Stimulated activated CD4-positive, alpha-beta T cell treated with anti-CD3 and anti-CD28 coated beads, Interleukin-4, amount 100 ng/mL, for 1 hour (primary cell): Measurements from ENCODE around the gene OLIG2.

Source experiments
- DNase-seq: peaks from one replicate; pipeline ENCODE4 v3.0.0-alpha.2; 2020

The OLIG2 gene

GRCh38 chr21:33033961-33034413, 8.3 kb downstream of the OLIG2 start:
- no peak for DNase-seq

GRCh38 chr21:33035147-33035546, 9.4 kb downstream of the OLIG2 start:
- no peak for DNase-seq

GRCh38 chr21:33036430-33037162, 10.9 kb downstream of the OLIG2 start:
- no peak for DNase-seq

DNA sequence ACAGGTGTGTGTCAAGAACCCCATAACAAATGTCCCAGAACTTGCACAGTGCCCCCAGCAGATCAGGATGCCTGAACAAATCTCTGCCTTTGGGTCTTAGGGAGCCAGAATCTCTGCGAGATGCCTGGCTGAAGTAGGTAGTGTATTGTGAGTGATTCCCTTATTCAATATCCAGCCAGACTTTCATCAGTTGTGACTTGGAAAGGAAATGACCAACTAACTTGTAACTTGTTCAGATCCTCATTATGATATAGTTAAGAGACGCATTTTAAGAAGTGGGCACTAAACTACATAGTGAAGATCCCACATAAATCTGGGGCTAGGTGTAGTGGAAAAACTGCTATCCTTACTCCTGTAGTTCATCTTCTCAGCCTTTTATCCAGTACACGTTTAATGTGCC, 11.8 kb downstream of the OLIG2 start:
- DNase-seq: no peak

DNA sequence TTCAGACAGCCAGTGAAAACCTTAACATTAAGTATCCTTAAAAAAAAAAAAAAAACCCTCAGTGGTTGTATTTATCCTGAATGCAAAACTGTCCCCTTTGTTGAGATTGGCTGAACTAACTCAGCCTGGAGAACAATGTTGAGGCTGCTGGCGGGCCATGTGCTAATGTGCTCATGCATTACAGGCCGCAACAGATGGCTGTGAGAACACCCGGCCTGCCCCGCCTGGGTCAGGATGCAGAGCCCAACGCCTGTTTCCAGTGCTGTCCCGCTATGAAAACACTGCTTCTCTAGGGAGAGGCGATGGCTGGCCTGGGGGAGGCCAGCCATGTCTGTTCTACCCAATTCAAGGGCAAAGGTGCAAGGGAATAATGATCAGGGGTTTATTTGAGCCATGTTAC, 13.8 kb downstream of the OLIG2 start:
- DNase-seq: no peak

GRCh38 chr21:33040215-33040614, 14.5 kb downstream of the OLIG2 start:
- DNase-seq: no peak

DNA sequence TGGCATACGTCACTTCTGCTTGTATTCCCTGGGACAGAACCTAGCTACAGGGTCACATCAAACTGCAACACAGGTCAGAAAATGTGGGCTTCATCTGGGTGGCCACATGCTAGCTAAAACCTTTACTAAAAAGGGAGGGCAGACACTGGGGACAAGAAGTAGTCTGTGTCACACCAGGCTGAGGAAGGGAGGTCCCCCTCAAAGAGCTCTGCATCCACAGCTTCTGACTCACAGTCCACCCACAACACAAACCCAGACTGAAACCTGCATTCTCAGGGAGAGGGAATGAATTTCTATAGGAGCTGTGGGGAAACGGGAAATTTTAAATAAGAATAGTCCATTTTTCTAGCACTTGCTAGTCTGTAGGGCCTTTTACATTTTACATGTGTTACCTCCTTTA, 16.2 kb downstream of the OLIG2 start:
- DNase-seq: no peak

- DNase-seq: no peak
Measured at GRCh38 chr21:33042812-33043211, 17.1 kb downstream of the OLIG2 start.

DNA sequence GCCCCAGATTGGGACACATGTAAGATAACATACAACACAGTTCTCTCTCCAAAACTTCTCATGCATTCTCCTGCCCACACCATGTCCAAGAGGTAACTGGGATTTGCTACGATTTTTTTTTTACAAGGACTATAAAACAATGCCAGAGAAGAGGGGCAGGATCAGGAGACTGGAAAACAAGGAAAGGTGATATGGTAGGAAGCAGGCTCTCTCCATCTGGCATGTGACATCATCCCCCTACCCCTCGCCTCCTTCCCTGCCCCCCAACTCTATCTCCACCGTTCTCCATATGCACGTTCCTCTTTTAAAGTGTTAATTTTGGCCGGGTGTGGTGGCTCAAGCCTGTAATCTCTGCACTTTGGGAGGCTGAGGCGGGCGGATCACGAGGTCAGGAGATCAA, 20.7 kb downstream of the OLIG2 start:
- DNase-seq: no peak

GRCh38 chr21:33047231-33047630, 21.5 kb downstream of the OLIG2 start:
- no peak for DNase-seq

DNA sequence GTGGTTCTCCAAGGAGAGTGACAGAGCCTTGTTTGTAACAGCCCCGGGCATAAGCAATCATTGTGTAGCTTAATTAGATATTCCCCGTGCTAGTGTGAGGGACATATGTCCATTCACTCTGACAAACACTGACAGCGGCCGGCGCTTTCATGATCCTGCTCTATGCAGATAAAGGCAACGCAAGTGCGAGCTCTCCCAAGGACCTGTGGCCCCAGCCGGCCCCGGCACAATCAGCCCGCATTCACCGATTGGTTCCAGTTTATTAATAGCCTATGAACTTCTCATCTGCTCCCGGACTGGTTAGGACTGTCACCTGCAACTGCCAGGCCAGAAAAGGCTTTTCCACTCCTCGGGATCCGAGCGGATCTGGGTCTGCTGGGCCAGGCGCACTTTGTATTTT, 26.2 kb downstream of the OLIG2 start:
- DNase-seq: no peak

DNA sequence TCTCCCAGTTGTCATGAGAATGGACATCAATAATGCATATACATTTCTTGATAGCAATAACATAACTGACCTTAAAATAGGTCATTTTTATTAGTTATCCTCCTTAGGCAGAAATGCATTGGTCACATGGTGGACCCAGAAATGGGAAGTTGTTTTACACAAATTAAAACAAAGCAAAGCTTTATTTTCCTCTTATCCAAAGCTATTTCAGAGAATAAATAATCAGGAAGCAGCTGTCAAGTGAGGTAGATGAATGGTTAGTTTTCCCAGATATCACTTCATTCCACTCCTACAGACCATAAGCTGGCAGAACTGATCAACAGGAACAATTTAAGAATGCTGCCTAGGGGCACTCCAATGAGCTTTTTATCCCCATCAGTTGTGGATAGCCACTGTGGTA, 28.2 kb downstream of the OLIG2 start:
- no peak for DNase-seq

DNA sequence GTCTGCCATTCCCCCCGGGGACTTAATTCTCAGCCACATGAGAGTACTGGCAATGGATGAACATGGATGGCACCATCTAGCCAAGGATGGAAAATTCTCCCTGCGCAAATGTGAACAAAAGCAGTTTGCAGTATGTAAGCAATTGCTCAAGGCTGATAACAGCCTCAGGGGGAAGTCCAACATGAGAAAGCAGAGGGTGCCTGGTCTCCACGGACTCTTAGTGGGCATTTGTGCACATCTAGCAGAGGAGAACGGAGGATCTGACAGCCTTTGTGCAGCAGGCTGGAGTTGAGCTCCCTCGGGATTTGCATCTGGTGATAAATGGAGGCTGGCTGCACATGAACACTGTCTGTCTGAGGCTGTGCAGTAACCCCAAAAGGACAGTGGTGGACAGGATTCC, 30.3 kb downstream of the OLIG2 start:
- no peak for DNase-seq

DNA sequence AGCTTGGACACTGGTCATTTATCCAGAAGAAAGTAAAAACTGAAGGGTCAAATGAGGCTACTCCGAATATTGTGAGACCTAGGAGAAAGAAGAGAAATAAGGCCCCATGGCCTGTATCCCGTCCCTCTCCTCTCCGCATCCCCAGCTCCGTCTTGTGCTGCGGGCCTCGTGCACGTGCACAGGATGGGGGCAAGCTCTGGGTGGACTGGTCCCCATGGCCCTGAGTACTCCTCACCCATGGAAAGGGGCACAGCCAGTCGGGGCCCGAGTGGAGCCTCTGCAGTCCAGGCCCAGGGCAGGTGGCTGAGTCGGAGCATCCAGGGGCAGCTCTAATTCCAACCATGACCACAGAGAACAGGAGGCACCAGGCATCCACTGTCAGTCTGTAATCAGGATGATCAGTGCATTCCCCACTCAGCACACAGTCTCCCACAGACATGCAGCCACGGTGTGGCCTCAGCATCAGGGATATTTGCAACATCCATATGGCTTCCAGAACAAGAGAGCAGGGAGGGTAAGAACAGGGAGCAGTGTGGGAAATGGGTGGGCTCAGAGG, 31.7 kb downstream of the OLIG2 start:
- no peak for DNase-seq

- DNase-seq: no peak
Measured at GRCh38 chr21:33058527-33058926, 32.8 kb downstream of the OLIG2 start.

DNA sequence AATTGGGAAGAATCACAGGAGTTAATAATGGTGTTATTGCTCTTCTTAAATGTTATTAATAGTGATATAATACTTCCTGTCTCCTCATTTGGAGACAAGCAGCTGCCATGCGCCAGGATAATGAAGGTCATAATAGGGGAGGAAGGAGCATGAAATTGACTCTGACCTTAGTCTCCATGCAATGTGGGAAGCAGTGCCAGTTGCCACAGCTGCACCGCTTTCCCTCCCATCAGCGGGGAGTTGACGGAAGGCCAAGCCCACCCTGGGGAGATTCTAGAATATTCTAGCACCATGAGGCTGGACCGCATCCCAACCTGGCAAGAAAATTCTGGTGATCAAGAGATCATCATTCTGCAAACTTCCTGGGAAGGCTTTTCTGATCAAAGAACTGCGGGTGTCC, 33.2 kb downstream of the OLIG2 start:
- DNase-seq: no peak

- no peak for DNase-seq
Measured at GRCh38 chr21:33059380-33059841, 33.7 kb downstream of the OLIG2 start.

- no peak for DNase-seq
Measured at GRCh38 chr21:33061233-33061632, 35.5 kb downstream of the OLIG2 start.

DNA sequence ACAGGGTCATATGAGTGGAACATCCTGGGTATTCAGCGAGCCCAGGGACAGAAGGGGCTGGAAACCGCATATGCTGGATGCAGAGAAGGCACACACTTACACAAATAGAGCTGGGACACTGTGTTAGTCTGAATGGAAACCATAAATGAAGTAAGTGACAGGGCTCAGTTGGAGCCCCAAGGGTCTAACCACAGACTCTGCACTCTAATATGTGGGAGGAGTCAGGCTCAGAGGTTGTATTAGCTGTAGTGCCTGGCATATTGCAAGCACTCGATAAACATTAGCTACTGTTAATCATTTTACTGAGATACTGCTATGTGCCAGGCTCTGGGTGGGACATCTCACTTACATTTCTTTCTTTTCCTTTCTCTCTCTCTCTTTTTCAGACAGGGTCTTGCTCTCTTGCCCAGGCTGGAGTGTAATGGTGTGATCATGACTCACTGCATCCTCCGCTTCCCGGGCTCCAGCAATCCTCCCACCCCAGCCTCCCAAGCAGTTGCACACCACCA, 37.7 kb downstream of the OLIG2 start:
- DNase-seq: no peak

DNA sequence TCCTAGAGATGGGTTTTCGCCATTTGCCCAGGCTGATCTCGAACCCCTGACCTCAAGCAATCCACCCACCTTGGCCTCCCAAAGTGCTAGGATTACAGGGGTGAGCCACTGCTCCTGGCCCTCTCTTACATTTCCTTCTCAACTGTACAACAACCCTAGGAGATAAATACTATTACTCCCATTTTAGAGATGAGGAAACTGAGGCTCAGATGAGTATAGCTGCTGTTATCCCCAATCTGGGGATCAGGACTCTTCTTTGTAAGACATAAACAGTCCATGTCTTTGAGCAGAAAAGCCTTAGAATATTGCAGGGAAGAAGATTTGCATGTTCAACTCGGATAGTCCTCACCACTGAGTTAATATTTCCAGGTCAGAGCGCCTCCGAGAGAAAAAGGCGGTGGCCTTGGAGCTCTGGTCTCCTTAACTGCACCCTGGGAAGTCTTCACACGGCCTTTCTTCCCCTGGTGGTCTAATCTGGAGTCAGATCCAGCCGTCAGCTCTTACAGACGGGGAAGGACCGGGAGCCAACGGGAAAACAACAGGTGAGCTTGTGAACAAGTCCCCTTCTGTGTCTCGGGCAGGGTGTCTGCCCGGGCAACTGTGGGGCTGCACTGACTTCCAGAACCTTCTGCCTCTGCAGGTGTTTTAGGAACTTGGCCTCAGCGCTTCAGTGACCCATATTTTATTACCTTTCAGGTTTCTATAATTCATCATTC, 38.3 kb downstream of the OLIG2 start:
- no peak for DNase-seq

- DNase-seq: no peak
Measured at GRCh38 chr21:33064623-33065390, 39.1 kb downstream of the OLIG2 start.

GRCh38 chr21:33067043-33067442, 41.3 kb downstream of the OLIG2 start:
- DNase-seq: no peak

GRCh38 chr21:33067457-33067856, 41.7 kb downstream of the OLIG2 start:
- no peak for DNase-seq
